Measurements from ENCODE around the gene CERS2.

DNA sequence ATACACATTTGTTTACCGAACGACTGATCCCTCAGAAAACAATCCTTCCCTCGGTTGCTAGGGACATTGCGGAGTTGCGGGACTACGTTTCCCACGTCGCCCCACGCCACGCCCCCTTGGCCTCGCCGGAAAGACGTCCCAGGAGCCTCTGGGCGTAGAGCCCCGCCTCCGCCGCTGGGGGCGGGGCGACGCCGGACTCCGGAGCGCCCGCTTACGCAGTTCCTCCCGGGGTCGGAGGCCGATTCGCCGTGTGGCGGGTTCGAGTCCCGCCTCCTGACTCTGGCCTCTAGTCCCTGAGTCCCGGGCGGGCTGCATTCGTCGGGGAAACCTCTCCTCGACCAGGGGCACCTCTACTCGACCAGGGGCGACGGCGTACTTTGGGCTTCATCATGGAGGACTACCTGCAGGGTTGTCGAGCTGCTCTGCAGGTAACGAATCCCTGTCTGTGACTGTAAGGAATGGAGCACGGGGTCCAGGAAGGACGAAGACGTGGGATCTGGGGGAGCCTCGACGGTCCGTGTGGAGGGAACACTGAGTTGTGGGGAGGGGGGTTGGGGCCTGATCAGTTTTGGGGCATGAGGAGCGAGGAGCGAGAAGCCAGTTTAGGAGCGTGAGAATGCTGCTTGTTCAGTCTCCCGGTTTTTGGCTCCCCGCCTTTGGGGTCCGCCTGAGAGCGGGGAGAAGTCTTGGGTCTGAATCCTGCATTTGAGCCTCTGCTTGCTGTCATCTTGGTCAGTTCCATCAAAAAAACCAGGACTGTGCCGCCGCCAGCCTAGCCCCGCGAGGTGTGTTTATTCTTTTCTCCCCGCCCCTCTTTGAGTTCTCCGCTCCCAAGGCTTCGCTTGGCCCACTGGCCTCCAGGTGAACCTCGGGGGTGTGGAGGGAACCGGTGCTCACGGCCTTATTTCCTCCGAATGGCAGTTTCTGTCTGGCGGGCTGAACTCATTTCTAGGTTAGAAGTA is 33.9 kb upstream of the CERS2 start, which contains the start of gene PRUNE1:
- no peak for TF ChIP-seq EZH2 (conservative IDR thresholded peaks at IDR 0.05; ENCODE audit: low read depth, low read length)
- TF ChIP-seq EHMT2 (IDR thresholded peaks at IDR 0.05; ENCODE audit: borderline replicate concordance, low read depth, low read length): no peak
- no peak for TF ChIP-seq HNRNPL (IDR thresholded peaks at IDR 0.05; ENCODE audit: low read depth, low read length)
- no peak for TF ChIP-seq NBN (conservative IDR thresholded peaks at IDR 0.05)
- peak; percentile 90 for TF ChIP-seq ZNF143 (CRISPR knock-in tag; IDR thresholded peaks at IDR 0.05)
- TF ChIP-seq, protein P1, sequence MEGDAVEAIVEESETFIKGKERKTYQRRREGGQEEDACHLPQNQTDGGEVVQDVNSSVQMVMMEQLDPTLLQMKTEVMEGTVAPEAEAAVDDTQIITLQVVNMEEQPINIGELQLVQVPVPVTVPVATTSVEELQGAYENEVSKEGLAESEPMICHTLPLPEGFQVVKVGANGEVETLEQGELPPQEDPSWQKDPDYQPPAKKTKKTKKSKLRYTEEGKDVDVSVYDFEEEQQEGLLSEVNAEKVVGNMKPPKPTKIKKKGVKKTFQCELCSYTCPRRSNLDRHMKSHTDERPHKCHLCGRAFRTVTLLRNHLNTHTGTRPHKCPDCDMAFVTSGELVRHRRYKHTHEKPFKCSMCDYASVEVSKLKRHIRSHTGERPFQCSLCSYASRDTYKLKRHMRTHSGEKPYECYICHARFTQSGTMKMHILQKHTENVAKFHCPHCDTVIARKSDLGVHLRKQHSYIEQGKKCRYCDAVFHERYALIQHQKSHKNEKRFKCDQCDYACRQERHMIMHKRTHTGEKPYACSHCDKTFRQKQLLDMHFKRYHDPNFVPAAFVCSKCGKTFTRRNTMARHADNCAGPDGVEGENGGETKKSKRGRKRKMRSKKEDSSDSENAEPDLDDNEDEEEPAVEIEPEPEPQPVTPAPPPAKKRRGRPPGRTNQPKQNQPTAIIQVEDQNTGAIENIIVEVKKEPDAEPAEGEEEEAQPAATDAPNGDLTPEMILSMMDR (CRISPR knock-in tag; IDR thresholded peaks at IDR 0.05): no peak
- peak; percentile 45 to 54 for TF ChIP-seq POLR2A (IDR thresholded peaks at IDR 0.05; ENCODE audit: insufficient read depth in 1 of 2, low read depth in 2 of 2, low read length in 2 of 2)
- no peak for TF ChIP-seq ZFP62 (CRISPR knock-in tag; IDR thresholded peaks at IDR 0.05)
- no peak for TF ChIP-seq SIX1 (CRISPR knock-in tag; IDR thresholded peaks at IDR 0.05; ENCODE audit: borderline replicate concordance)
- TF ChIP-seq REXO4 (CRISPR knock-in tag; IDR thresholded peaks at IDR 0.05; ENCODE audit: borderline replicate concordance): no peak
- peak; percentile 74 for TF ChIP-seq GABPA (IDR thresholded peaks at IDR 0.05; ENCODE audit: low read depth, low read length)
- TF ChIP-seq GABPA (CRISPR knock-in tag; IDR thresholded peaks at IDR 0.05; ENCODE audit: low read depth): peak; percentile 87
- peak; percentile 37; the same call in 1 of the 2 replicates for TF ChIP-seq SUZ12 (IDR thresholded peaks at IDR 0.05; ENCODE audit: low read depth, low read length)
- TF ChIP-seq ZSCAN20 (CRISPR knock-in tag; IDR thresholded peaks at IDR 0.05; ENCODE audit: borderline replicate concordance): no peak
- TF ChIP-seq, protein P2, sequence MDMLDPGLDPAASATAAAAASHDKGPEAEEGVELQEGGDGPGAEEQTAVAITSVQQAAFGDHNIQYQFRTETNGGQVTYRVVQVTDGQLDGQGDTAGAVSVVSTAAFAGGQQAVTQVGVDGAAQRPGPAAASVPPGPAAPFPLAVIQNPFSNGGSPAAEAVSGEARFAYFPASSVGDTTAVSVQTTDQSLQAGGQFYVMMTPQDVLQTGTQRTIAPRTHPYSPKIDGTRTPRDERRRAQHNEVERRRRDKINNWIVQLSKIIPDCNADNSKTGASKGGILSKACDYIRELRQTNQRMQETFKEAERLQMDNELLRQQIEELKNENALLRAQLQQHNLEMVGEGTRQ (IDR thresholded peaks at IDR 0.05; ENCODE audit: low read depth, low read length): no peak
- TF ChIP-seq, protein P2 (CRISPR knock-in tag; IDR thresholded peaks at IDR 0.05; ENCODE audit: borderline replicate concordance): no peak
